Activated CD4-positive, CD25-positive, alpha-beta regulatory T cell treated with anti-CD3 and anti-CD28 coated beads, Interleukin-2, amount 50 U/mL, for 72 hours (primary cell): ENCODE data around the gene ENDOV.
A peak's percentile ranks its signal among the peaks of the same experiment; 100 is the strongest.

ENCODE experiments used
- DNase-seq: peaks from one replicate; pipeline ENCODE4 v3.0.0; 2021

ENDOV gene

DNA sequence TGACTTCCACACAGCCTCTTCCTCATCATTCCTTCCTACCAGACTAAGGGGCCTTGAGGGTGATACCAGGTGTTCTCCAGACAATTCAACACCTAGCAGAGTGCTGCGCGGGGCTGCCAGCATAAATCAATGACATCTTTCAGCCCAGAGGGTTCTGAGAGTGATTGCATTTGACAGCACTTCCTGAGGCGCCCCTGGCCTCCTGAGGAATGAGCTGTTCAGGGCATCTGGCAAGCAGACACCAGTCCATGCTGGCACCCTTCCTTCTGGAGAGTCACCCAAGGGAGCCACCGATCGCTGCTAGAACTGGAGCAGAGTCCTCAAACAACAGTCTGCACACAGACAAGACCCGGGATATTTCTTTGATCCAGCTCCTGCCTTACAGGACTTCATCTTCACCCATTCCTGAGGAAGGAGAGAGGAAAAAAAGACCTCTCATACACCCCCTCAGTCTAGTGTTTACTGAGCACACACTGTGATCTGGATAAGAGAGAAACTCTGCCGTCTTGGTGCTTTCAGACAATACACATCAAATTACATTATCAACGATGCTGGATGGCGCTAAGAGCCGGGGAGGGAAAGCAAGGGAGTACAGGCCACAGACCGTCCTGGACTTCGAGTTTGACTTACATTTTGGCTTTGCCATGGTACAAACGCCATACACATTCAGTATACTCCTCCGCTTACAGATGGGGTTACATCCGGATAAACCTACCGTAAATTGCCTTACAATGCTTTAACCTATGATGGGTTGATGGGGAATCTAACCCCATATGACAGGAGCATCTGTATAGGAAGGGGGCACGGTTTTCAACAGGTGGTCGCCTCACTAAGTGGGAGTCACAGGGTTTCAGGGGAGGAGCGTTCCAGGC lies 38.4 kb downstream of the ENDOV start:
- no peak for DNase-seq

DNA sequence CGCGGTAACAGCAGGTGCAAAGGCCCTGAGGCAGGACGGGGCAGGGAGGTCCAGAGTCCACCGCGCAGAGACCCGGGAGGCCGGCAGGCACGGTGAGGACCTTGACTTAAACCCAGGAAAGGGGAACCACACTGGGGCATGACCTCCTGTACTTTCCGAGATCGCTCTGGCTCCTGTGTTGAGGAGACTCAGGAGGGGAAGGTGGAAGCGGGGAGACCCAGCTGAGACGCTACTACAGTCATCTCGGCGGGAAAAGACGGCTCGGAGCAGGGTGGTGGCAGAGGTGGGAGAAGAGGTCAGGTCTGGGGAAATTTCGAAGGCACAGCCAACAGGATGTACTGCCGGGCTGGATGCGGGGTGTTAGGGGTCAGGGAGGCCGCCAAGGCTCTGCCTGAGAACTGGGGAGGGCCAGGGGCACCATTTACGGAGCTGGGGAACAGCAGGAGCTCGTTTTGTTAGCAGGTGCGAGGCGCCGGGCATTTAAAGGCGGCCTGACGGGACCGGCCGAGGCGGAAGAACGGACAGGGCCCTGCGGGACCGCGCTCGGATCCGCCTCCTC lies 39.1 kb downstream of the ENDOV start:
- no peak for DNase-seq

DNA sequence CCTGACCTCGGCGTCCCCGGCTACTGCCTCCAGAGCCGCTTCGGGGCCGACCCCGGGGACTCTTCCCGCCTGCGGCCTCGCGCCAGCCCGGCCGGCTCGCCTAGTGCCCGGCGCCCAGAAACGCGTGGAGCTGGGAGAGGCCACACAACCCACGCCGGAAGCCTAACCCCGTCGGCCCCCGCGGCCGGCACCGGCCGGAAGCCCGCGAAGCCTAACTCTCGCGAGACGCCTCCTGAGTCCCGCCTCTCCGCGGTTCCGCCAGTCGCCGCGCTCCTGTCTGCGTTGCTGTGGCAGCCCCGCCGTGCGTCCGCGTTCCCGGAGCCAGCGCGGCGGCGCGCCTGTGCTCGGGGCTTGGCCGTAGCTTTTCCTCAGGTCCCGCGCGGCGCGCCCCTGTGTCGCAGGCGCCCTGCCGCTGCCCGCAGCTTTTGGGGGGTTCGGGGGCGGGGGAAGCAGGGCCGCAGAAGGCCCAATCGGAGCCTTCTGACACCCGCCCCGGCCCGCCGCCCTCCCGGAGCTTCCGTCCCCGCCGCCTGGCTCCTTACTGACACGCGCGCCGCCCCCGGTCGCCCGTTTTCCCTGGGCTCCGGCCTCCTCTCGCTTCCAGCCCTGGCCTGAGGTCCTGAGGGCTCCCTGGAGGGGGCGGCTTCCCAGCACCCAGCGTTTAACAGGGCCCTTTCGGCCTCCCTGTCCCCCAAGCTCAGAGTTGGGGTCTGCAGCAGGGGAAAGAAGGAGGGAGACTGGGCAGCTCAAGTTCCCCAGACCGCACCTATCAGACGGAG lies 39.8 kb downstream of the ENDOV start:
- peak; percentile 97 for DNase-seq

- DNase-seq, result no peak
Measured at GRCh38 chr17:80455336-80455710, 40.4 kb downstream of the ENDOV start.

DNA sequence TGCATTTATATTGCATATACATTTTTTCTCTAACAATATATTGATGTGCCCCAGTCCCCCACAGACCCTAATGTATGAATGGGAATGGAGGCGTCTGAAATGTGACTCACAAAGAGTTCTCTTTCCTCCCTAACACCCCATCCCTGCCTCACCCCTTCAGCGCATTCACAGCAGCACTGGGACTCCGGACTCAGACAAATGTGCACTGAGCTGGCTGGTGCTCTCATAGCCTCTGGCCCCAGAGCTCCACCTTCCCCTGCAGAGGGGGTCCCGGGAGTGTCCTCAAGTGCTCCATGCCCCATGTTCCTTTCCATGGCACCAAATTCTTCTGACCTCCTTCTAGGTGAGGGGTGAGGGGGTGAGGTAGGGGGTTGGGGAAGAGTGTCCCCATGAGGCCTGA lies 40.8 kb downstream of the ENDOV start:
- no peak for DNase-seq

- no peak for DNase-seq
Measured at GRCh38 chr17:80456465-80457235, 41.7 kb downstream of the ENDOV start.

GRCh38 chr17:80457236-80457856 lies 42.4 kb downstream of the ENDOV start:
- no peak for DNase-seq

DNA sequence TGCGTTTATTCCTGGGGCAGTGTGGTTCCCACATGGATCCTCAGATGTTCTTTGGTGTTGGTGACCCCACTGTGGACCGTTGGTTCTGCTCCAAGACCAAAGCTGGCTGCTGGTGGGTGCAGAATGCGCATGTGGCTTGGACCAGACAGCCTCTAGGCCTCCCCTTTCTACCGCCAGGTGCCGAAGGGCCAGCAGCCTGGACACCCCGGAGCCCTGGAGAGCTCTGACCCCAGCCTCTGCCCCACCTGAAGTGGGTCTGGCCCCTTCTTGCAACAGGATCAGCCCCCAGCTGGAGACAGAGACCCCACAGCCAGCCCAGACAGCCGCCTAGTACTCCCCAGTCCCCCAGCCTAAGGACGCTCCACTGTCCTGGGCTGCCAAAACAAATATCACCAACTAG lies 43.0 kb downstream of the ENDOV start:
- no peak for DNase-seq

DNA sequence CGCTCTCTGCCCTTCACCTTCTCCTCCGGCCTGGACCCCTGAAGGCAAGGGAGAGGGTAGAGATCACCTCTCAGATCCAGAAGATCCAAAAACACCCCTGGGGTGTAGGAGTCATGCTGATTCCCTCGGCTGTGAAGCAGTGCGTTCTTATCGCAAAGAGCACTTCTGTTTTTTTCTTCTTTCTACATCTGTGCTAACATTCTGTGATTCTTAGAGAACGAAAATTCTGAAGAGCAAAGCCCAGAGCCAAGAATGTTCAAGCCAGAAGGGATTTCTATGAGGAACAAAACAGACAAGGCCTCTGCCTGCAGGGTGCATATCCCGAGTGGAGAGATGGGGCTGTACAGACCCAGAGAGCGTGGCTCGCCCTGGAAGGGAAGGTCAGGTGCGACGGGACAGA lies 44.3 kb downstream of the ENDOV start:
- DNase-seq, result no peak

GRCh38 chr17:80460429-80460834 lies 45.5 kb downstream of the ENDOV start:
- no peak for DNase-seq

DNA sequence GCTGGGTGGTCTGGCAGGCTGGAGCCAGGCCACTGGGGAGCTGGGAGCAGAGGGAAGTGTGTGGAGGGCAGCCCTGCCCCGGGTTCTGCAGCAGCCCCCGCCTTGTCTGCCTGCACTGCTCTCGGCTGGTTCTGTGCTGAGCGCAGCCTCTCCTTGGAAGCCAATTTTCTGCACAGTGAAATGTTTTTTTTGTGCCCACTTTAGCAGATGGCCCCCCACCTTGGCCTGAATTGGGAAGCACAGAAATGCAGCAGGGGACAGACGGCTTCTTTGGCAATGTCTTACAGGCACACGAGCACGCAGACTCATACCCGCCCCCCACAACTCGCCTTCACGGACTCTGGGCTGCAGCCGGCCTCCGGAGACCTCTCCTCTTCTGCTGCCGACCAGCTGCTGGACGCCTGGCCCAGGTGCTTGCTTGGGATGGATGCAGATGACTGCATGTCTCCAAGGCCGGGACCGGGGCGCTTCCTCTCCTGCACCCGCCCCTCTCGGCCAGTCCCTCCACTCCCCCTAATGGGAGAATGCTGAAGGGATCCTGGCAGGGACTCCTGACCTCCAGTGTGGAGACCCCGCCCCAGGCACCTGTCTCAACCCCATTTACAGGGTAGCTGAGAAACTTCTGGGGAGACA lies 46.7 kb downstream of the ENDOV start:
- DNase-seq, result no peak

- no peak for DNase-seq
Measured at GRCh38 chr17:80463784-80464400, 48.9 kb downstream of the ENDOV start.

DNA sequence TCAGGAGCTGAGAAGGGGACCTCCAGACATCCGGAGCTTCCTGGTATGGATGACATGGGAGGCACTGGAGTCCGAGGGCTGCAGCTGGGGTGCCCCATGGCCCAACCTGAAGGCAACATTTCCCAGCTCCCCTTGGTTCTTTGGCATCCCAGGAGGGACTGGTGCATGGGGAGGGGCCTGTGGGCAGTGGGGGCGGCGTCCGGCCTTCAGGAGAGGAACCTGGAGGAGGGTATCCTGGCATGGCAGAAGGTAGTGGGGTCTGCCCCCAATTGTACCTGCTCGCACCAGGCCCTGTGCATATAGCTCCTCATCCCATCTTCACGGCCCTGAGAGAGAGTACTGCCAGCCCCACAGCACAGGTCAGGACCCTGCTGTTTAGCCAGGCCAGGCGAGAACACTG lies 49.5 kb downstream of the ENDOV start:
- DNase-seq, result no peak

DNA sequence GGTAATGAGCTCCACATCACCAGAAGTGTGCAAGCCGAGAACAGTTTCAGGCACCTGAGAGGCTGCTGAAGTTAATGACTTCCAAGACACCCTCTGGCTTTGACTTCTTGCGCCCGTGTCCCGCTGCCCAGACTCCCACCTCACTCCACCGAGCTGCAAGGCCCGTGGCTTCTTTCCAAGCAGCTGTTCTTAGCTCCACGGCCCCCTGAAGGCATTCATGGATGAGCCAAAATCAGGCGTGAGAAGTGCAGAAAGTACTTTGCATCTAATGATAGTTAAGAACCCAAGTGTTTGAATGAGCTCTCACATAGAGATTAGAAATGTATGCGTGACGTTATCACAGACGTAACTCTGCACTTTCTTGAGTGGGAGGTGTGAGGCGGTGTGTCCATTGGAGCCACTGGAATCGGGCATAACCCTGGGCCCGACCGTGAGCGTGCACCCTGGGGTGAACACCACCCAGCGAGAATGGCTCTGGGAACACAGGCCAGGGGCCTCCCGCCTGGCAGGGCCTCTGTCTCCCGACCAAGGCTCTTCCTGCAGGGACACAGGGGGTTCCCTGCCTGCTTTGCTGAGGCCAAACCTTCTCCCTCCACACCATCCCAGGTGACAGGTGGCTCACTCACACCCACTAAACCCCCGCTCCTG lies 50.5 kb downstream of the ENDOV start:
- no peak for DNase-seq

- no peak for DNase-seq
Measured at GRCh38 chr17:80466188-80466705, 51.3 kb downstream of the ENDOV start.

DNA sequence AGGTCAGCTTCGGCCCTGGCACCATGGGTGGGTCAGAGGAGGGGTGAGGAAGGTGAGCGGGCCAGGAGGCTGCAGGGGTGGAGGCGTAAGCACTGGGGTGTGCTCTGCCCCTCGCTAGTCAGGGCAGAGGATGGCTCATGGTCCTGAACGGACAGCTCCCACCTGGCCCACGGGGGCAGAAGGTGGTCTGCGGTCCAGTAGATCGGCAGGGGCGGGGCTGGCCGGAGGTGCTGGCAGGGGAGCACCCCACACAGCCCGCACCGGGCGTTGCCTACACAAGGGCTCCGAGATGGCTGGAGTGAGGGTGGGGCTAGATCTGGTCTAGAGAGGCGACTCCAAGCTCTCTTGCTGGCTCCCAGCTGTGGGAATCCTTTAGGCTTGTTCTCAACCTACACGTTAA lies 53.3 kb downstream of the ENDOV start:
- DNase-seq, result no peak

DNA sequence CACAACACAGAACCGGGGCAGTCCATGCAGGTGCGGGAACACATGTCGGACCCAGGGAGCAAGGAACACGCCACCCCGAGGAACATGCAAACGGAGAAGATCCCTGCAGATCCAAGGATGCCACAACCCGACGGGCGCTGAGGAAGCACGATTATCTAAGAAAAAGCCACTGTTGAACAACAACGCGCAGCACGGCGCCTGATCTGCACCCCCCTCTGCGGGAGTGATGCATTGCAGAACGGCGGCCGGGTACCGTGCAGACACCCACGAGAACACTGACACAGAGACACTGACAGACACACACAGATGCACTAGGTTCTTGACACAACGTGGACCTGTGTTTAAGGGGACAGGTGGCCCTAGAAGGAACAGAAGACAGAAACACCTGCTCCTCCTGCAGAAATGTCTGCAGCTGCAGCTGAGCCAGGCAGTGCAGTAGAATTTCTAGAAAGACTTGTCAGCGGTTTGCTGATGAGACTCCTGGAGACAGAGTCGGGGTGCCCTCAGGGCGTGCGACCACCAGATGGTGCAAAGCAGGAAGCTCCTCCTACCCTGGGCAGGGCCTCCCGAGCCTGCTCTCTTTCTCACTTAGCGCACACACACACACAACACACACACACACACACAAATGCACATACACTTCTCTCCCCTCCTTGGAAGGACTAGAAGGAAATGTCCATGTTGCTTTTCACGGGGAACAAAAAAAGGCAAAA lies 54.0 kb downstream of the ENDOV start:
- no peak for DNase-seq

- DNase-seq, result no peak
Measured at GRCh38 chr17:80469667-80470066, 54.7 kb downstream of the ENDOV start.

DNA sequence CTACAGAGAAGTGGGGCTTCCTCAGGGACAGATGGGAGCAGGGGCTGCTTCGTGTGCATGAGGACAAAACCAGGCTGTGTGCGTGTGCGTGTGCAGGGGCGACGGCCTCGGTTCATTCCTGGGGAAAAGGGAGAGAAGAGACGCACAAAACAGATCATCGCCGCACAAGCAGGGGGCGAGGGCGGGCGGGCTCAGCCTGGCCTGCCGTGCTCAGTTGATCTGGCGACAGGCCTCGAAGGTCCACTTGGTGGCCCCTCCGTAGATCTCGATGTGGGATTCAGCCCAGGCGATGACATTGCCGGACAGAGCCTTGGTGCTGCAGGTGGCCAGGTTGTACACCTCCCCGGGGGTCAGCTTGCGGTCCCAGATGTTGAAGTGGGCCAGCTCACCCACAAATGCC lies 55.6 kb downstream of the ENDOV start:
- DNase-seq, result no peak

GRCh38 chr17:80471922-80472321 lies 57.0 kb downstream of the ENDOV start:
- DNase-seq, result no peak
